ENCODE data around the gene THUMPD3. TPM values are rescaled to one million over a fixed set of nuclear protein-coding genes. Genes with fewer than 3 reads are reported as not detected.

The THUMPD3 gene
- total RNA-seq, 1 experiment from 2014 or later = 58.4 TPM

DNA sequence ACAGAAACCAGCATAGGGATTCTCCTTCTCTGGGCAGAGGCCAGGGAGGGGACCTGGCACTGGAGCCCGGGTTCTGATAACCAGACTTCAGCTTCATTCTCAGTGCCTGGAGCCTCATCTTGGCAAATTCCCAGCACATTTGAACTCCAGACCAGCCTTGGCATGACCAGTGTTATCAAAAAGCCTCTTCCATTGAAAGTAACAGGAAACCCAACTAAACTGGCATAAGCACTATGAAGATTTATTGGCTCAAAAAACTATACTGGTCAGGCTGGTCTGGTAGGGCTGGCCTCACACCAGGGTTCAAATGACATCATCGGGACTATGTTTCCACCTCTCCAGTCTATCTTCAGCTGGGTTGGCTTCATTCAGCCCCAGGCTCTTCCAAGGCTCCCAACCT lies 48.1 kb upstream of the THUMPD3 start:
- Mint-ChIP-seq H3K9me3 (no peaks in the 10 kb centered on the region), H3K36me3 (ENCODE audit: insufficient read depth in 1 of 3, low read depth in 3 of 3) (no peaks in the 10 kb centered on the region), H3K27me3 (ENCODE audit: low read depth) (peaks cover 10% of the 10 kb centered on the region), H3K4me1 (peaks cover 18 to 26% of the 10 kb centered on the region in 2 experiments), H3K27ac (peak overlapping the region in 1 of 3 experiments; percentile 57; a peak in 1 of 7 replicates), H3K4me3 (no peak overlapping the region)
- Histone ChIP-seq H3T11ph (ENCODE audit: low read length) (no peak overlapping the region), H3K4me1 (ENCODE audit: insufficient read depth, low read length) (peaks cover 2% of the 10 kb centered on the region; the same call in 1 of the 2 replicates), H3K56ac (ENCODE audit: insufficient read length, low read depth, low read length) (no peak overlapping the region), H2BK5ac (ENCODE audit: insufficient read length, low read length) (no peak overlapping the region), H2AFZ (ENCODE audit: low read length) (no peak overlapping the region), H3K27ac (ENCODE audit: insufficient read length, low read depth, low read length) (no peak overlapping the region), H3K4me2 (ENCODE audit: insufficient read depth, insufficient read length, low read length) (no peak overlapping the region), H2BK15ac (ENCODE audit: low read depth, low read length) (no peak overlapping the region), H4K5ac (ENCODE audit: insufficient read length, low read depth, low read length) (no peak overlapping the region), H3K14ac (ENCODE audit: insufficient read depth, low read length) (no peak overlapping the region), H3K79me2 (ENCODE audit: insufficient read depth, low read length) (no peaks in the 10 kb centered on the region), H4K91ac (ENCODE audit: insufficient read length, low read depth, low read length) (no peak overlapping the region), H3K18ac (ENCODE audit: insufficient read length, low read depth, low read length) (no peak overlapping the region), H3K4ac (ENCODE audit: low read depth, low read length) (no peak overlapping the region), H3K9me3 (ENCODE audit: control insufficient read depth, low read depth, low read length) (no peaks in the 10 kb centered on the region), H3K79me1 (ENCODE audit: insufficient read depth, low read depth, low read length, poor library complexity, severe bottlenecking) (no peaks in the 10 kb centered on the region), H2BK120ac (ENCODE audit: low read depth, low read length, poor library complexity, severe bottlenecking) (no peak overlapping the region), H2BK20ac (ENCODE audit: low read depth, low read length, poor library complexity, severe bottlenecking) (no peak overlapping the region), H4K20me1 (ENCODE audit: control insufficient read depth, insufficient read depth, insufficient read length) (no peaks in the 10 kb centered on the region), H2AK5ac (ENCODE audit: insufficient read length, low read length) (no peak overlapping the region), H2BK12ac (ENCODE audit: insufficient read length, low read depth, low read length) (no peak overlapping the region), H3K27me3 (ENCODE audit: insufficient read depth, low read length) (no peaks in the 10 kb centered on the region), H3K23ac (ENCODE audit: insufficient read length, low read depth, low read length) (no peak overlapping the region), H3K9ac (ENCODE audit: extremely low read depth, insufficient read length, low read length) (no peak overlapping the region), H3K23me2 (ENCODE audit: insufficient read length, low read depth, low read length, poor library complexity, severe bottlenecking) (no peaks in the 10 kb centered on the region), H4K8ac (replicated peaks; ENCODE audit: insufficient read length, low read depth, low read length) (no peak overlapping the region)
- DNase-seq = no peak
- WGBS (ENCODE audit: extremely low coverage, insufficient read length, low lambda C conversion rate) = no CpG with 5 or more reads among the region's 2 CpGs
- TF ChIP-seq, protein P1, sequence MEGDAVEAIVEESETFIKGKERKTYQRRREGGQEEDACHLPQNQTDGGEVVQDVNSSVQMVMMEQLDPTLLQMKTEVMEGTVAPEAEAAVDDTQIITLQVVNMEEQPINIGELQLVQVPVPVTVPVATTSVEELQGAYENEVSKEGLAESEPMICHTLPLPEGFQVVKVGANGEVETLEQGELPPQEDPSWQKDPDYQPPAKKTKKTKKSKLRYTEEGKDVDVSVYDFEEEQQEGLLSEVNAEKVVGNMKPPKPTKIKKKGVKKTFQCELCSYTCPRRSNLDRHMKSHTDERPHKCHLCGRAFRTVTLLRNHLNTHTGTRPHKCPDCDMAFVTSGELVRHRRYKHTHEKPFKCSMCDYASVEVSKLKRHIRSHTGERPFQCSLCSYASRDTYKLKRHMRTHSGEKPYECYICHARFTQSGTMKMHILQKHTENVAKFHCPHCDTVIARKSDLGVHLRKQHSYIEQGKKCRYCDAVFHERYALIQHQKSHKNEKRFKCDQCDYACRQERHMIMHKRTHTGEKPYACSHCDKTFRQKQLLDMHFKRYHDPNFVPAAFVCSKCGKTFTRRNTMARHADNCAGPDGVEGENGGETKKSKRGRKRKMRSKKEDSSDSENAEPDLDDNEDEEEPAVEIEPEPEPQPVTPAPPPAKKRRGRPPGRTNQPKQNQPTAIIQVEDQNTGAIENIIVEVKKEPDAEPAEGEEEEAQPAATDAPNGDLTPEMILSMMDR (conservative IDR thresholded peaks at IDR 0.05) = no peak
